ENCODE results near the gene TRAK1.

The TRAK1 gene

DNA sequence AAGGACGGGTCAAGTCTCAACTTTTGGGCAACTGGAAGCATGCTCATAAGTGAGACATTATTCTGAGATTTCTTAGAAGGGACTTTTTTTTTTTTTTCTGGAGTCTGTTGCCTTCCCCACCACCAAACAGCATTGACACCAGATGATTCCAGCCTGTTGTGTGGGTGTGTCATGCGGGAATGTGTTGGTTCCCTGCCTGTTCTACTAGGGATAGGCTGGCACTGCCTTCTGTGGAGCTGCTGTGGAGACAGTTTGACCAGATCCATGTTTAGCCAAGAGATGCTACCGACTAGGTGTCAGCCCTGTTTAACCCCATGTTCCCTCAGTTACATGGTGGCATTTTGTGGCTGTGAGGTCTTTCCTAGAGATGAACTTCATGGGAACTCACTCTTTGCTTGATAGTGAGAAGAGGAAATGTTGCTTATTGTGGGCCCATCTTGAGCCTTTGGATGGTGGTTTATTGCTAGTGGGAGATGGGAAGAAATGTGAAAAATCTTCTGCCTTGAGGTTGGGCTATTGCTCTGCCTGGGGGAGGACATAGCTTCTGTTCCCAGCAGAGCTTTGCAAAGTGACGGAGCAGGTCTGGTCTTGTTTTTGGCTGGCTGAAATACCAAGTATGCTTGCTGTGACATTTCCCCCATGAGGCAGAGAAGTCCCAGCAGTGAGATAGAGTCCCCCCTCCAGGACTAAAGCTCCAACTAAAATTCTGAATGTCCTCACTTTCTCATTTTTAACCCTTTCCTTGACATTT lies 31.3 kb downstream of the TRAK1 start:
- no peak overlapping the region for H3K27ac ChIP-seq
- TF ChIP-seq, protein P1, sequence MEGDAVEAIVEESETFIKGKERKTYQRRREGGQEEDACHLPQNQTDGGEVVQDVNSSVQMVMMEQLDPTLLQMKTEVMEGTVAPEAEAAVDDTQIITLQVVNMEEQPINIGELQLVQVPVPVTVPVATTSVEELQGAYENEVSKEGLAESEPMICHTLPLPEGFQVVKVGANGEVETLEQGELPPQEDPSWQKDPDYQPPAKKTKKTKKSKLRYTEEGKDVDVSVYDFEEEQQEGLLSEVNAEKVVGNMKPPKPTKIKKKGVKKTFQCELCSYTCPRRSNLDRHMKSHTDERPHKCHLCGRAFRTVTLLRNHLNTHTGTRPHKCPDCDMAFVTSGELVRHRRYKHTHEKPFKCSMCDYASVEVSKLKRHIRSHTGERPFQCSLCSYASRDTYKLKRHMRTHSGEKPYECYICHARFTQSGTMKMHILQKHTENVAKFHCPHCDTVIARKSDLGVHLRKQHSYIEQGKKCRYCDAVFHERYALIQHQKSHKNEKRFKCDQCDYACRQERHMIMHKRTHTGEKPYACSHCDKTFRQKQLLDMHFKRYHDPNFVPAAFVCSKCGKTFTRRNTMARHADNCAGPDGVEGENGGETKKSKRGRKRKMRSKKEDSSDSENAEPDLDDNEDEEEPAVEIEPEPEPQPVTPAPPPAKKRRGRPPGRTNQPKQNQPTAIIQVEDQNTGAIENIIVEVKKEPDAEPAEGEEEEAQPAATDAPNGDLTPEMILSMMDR (conservative IDR thresholded peaks at IDR 0.05), result no peak

DNA sequence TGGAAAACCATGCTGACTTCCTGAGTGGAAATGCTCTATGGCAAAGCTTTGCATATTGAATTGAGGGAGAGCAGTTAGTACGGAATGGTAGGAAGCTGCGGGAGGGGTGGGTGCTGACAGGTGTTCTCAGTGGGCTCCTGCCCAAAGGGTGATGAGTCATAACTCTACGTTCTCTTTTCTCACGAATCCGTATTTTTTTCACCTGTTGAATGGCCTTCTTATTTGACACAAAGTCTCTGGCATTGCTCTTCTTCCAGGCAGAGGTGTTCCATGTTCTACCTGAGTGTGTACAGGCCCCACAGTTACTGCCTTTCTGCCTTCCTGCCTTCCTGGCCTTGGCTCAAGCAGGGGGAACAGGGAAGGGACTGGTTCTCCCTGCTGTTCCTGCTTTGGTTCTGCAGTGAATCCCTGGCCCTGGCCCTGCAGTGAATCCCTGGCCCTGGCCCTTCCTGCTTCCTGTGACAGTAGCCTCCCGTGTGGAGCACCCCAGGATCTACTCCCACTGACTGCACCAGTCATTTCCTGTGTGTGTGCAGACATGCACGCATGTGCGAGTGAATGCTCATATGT lies 31.9 kb downstream of the TRAK1 start:
- TF ChIP-seq, protein P1 (conservative IDR thresholded peaks at IDR 0.05), result no peak
- H3K27ac ChIP-seq, result peak overlapping the region; percentile 21; the same call in 1 of the 2 replicates

DNA sequence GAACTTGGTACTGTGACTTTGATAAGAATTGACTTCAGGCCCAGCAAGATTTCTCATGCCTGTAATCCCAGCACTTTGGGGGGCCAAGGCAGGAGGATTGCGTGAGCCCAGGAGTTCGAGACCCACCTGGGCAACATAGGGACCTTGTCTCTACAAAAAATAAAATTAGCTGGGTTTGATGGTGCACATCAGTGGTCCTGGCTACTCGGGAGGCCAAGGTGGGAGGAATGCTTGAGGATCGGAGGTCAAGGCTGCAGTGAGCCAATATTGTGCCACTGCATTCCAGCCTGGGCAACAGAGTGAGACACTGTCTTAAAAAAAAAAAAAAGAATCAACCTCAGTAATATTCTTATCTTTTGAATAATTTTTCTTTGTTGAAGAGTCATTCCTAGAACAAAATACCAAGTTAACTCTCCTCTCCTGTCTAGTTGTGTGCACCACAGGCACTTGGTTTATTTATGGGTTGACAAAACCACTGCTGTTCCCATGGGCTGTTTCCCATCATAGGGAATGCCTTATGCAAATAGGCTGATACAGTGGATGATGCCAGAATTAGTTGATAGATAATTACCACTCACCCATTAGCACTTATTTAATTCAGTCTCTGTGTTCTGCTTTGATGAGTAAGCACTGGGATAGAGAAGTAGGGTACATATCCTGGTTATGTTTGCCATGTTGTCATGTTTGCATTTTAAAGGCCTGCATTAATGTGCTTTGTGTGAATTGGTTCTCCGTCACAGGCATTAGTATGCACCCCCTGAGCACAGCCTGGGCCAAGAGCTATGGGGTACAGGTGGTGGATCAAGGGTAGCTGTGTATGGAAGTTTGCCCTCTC lies 32.9 kb downstream of the TRAK1 start:
- TF ChIP-seq, protein P1 (conservative IDR thresholded peaks at IDR 0.05), result no peak
- H3K27ac ChIP-seq, result peak overlapping the region; percentile 21; the same call in 1 of the 2 replicates

DNA sequence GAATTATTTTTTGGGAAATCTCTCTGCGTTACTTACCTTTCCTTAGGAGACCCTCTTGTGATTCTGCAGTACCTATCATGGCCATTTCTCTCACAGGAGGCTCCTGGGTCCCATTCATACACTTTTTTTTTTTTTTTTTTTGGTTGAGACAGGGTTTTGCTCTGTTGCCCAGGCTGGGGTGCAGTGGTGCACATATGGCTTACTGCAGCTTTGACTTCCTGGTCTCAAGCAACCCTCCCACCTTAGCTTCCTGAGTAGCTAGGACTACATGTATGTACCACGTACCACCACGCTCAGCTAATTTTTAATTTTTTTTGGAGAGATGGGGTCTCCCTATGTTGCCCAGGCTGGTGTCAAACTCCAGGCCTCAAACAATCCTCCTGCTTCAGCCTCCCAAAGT lies 36.1 kb downstream of the TRAK1 start:
- H3K27ac ChIP-seq, result no peak overlapping the region
- TF ChIP-seq, protein P1 (conservative IDR thresholded peaks at IDR 0.05), result no peak

DNA sequence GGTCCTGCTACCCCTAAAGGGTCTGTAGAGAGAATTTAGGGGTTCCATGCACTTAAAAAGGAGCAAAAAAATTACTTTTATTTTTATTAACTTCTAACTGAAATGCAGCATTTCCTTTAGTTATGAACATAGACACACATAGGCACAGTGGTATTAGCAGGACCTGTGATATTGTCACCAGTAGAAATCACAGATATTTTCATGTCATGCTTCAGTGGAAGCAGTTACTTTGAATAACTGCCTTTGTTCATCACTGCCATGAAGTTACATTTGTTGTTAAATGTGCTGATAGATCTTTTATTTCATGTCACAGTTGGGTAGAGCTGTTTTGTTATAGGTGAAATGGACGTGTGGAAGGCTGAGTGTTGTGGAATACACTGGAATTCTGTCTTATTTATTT lies 37.4 kb downstream of the TRAK1 start:
- TF ChIP-seq, protein P1 (conservative IDR thresholded peaks at IDR 0.05), result no peak
- no peak overlapping the region for H3K27ac ChIP-seq

DNA sequence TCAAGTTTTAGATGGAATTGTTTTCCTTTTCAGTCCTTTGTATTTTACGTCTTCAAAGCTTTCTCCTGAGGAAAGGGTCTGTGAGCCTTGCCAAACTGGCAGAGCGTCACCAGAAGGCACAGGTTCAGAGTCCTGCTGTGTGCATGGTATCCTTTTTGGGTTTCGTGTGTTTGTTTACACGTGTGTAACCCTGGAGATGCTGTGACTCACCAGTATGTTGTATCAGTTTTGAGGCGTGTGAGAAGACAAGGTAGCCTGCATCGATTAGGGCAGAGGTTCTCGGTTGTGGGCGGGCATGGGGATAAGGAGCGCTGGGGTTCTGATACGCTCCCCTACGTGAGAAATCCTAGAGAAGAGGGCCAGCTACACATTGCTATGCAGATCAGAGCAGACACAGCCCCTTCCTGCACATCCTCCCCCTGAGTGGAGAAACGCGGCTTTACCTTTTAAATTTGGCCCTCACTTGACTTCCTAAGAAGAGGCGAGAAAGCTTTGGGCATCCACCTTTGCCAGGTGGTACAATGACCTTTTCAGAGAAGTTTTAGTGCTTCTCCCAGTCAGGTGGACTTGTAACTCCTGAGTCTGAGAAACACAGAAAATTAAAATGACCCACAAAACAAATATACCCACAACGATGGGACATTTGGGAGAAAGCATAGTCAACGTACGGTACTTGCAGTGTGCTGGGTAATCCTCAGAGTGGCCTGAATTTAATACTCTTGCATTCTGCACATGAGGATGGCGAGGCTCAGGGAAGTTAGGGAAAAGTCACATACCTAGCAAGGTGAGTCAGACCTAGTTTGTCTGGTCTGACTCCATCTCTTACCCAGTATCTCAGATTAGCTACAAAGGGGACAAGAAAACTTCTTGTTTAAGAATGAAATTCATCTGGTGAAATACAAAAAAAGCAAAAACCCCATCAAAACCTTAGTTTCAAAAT lies 38.1 kb downstream of the TRAK1 start:
- peak overlapping the region; percentile 67 for H3K27ac ChIP-seq
- TF ChIP-seq, protein P1 (conservative IDR thresholded peaks at IDR 0.05), result no peak

Data from VCaP (cell line).